ENCODE measurements around the gene C2CD3. TPM values are rescaled to one million over a fixed set of nuclear protein-coding genes. Genes with fewer than 3 reads are reported as not detected.

C2CD3 gene
- total and polyA plus RNA-seq, 4 donors: 3.1 to 14.5 (median 6.7) TPM

- Histone ChIP-seq H3K36me3 (ENCODE audit: control insufficient read depth in 4 of 4, insufficient read depth in 3 of 4, low read depth in 1 of 4, low read length in 3 of 4) (peaks cover 1 to 9% (median 8%) of the 10 kb centered on the region in 4 donors), H3K27ac (ENCODE audit: low read depth in 1 of 2, low read length in 2 of 2) (no peak overlapping the region), H3K27me3 (ENCODE audit: control insufficient read depth in 4 of 4, insufficient read depth in 4 of 4, low read length in 3 of 4) (no peaks in the 10 kb centered on the region), H3K4me3 (ENCODE audit: low read depth in 1 of 3, low read length in 3 of 3) (no peak overlapping the region), H3K9me3 (ENCODE audit: control insufficient read depth in 4 of 4, low read length in 3 of 4) (no peaks in the 10 kb centered on the region), H3K4me1 (ENCODE audit: control insufficient read depth in 4 of 4, insufficient read depth in 4 of 4, low read length in 3 of 4) (no peaks in the 10 kb centered on the region), H3K9ac (ENCODE audit: low read depth in 1 of 2, low read length in 2 of 2) (no peak overlapping the region)
- WGBS: 94% methylated on average over 12 of the region's 12 CpGs
- DNase-seq (ENCODE audit: low spot score): no peak
- TF ChIP-seq RXRA (IDR thresholded peaks at IDR 0.05) (no peak), JUND (IDR thresholded peaks at IDR 0.05) (no peak)
These were observed 54.1 kb downstream of the C2CD3 start for GRCh38 chr11:74116719-74117118.

GRCh38 chr11:74112877-74113276, 57.9 kb downstream of the C2CD3 start:
- H3K36me3 ChIP-seq (ENCODE audit: control insufficient read depth in 4 of 4, insufficient read depth in 3 of 4, low read depth in 1 of 4, low read length in 3 of 4): peaks cover 1 to 16% (median 9%) of the 10 kb centered on the region in 4 donors
- DNase-seq (ENCODE audit: low spot score): no peak
- 96% methylated on average over 2 of the region's 2 CpGs for WGBS
- no peaks in the 10 kb centered on the region for H3K9me3 ChIP-seq (ENCODE audit: control insufficient read depth in 4 of 4, low read length in 3 of 4)
- H3K27ac ChIP-seq (ENCODE audit: low read depth in 1 of 2, low read length in 2 of 2): no peak overlapping the region
- H3K27me3 ChIP-seq (ENCODE audit: control insufficient read depth in 4 of 4, insufficient read depth in 4 of 4, low read length in 3 of 4): no peaks in the 10 kb centered on the region
- no peak for TF ChIP-seq FOXA1 (IDR thresholded peaks at IDR 0.05)
- no peak for TF ChIP-seq TAF1 (conservative IDR thresholded peaks at IDR 0.05)
- no peak for TF ChIP-seq RXRA (IDR thresholded peaks at IDR 0.05)
- no peak for TF ChIP-seq NR2F2 (IDR thresholded peaks at IDR 0.05)
- no peak for TF ChIP-seq HNF4G (IDR thresholded peaks at IDR 0.05)
- TF ChIP-seq REST (IDR thresholded peaks at IDR 0.05): no peak
- TF ChIP-seq EGR1 (IDR thresholded peaks at IDR 0.05; ENCODE audit: low read depth in 2 of 2): no peak
- no peak for TF ChIP-seq ATF3 (IDR thresholded peaks at IDR 0.05)
- no peaks in the 10 kb centered on the region for H3K4me1 ChIP-seq (ENCODE audit: control insufficient read depth in 4 of 4, insufficient read depth in 4 of 4, low read length in 3 of 4)
- H3K4me3 ChIP-seq (ENCODE audit: low read depth in 1 of 3, low read length in 3 of 3): no peak overlapping the region
- H3K9ac ChIP-seq (ENCODE audit: low read depth in 1 of 2, low read length in 2 of 2): no peak overlapping the region

GRCh38 chr11:74106124-74106523, 64.7 kb downstream of the C2CD3 start:
- no peak overlapping the region for H3K27ac ChIP-seq (ENCODE audit: low read depth in 1 of 2, low read length in 2 of 2)
- no peaks in the 10 kb centered on the region for H3K4me1 ChIP-seq (ENCODE audit: control insufficient read depth in 4 of 4, insufficient read depth in 4 of 4, low read length in 3 of 4)
- 97% methylated on average over 1 of the region's 1 CpG for WGBS
- TF ChIP-seq SP1 (IDR thresholded peaks at IDR 0.05) (no peak), ATF3 (IDR thresholded peaks at IDR 0.05) (no peak), RAD21 (IDR thresholded peaks at IDR 0.05) (no peak), NR2F2 (IDR thresholded peaks at IDR 0.05) (no peak), HNF4G (IDR thresholded peaks at IDR 0.05) (no peak), RXRA (IDR thresholded peaks at IDR 0.05) (no peak), YY1 (IDR thresholded peaks at IDR 0.05) (no peak), REST (IDR thresholded peaks at IDR 0.05) (no peak), HNF4A (conservative IDR thresholded peaks at IDR 0.05) (no peak), GABPA (IDR thresholded peaks at IDR 0.05 in 1 of 2, conservative IDR thresholded peaks at IDR 0.05 in 1 of 2) (no peak), CTCF (IDR thresholded peaks at IDR 0.05; ENCODE audit: low read depth, low read length, missing input control) (no peak), FOXA1 (IDR thresholded peaks at IDR 0.05) (no peak), FOXA2 (IDR thresholded peaks at IDR 0.05) (no peak)
- TF ChIP-seq, protein P1, sequence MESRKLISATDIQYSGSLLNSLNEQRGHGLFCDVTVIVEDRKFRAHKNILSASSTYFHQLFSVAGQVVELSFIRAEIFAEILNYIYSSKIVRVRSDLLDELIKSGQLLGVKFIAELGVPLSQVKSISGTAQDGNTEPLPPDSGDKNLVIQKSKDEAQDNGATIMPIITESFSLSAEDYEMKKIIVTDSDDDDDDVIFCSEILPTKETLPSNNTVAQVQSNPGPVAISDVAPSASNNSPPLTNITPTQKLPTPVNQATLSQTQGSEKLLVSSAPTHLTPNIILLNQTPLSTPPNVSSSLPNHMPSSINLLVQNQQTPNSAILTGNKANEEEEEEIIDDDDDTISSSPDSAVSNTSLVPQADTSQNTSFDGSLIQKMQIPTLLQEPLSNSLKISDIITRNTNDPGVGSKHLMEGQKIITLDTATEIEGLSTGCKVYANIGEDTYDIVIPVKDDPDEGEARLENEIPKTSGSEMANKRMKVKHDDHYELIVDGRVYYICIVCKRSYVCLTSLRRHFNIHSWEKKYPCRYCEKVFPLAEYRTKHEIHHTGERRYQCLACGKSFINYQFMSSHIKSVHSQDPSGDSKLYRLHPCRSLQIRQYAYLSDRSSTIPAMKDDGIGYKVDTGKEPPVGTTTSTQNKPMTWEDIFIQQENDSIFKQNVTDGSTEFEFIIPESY (IDR thresholded peaks at IDR 0.05): no peak
- H3K27me3 ChIP-seq (ENCODE audit: control insufficient read depth in 4 of 4, insufficient read depth in 4 of 4, low read length in 3 of 4): no peaks in the 10 kb centered on the region
- no peak for DNase-seq (ENCODE audit: low spot score)
- no peak overlapping the region for H3K9ac ChIP-seq (ENCODE audit: low read depth in 1 of 2, low read length in 2 of 2)
- no peak overlapping the region for H3K4me3 ChIP-seq (ENCODE audit: low read depth in 1 of 3, low read length in 3 of 3)
- H3K36me3 ChIP-seq (ENCODE audit: control insufficient read depth in 4 of 4, insufficient read depth in 3 of 4, low read depth in 1 of 4, low read length in 3 of 4): peaks cover 0 to 29% (median 22%) of the 10 kb centered on the region in 4 donors
- no peaks in the 10 kb centered on the region for H3K9me3 ChIP-seq (ENCODE audit: control insufficient read depth in 4 of 4, low read length in 3 of 4)

All from liver (tissue), 9 donors.